Right ventricle myocardium inferior (tissue), 1 donor: Measurements from ENCODE around the gene TMEM198. TPM values are rescaled to one million over a fixed set of nuclear protein-coding genes. Genes with fewer than 3 reads are reported as not detected.
A peak's percentile ranks its signal among the peaks of the same experiment; 100 is the strongest.

ENCODE experiments used
- ATAC-seq: fragments of 200-7000 bp; cut with Tn5 transposase; one replicate; pipeline ENCODE4 v1.9.1; 2020; ENCODE audit warnings: mild to moderate bottlenecking, moderate library complexity
- DNase-seq: peaks from one replicate; pipeline ENCODE4 v3.0.0; 2021; ENCODE audit errors: missing footprints
- intact Hi-C: fragments of 100-400 bp; cut with DNase I; formaldehyde crosslinking; loops from one replicate; pipeline ENCODE4 v1.11.0; 2022
- total RNA-seq: library from RNA; stranded (reverse); fragmentation: NEBNext Ultra II Directional; extraction: Animal tissue kit (Norgen Biotek cat#: 25700); gene quantifications from one replicate; pipeline ENCODE4 v1.2.1, GENCODE V29; 2021
- donor health status: DM: no; HTN: yes; CAD: no; lungs with severe emphysema.

Gene TMEM198
- total RNA-seq, 1 donor from 2014 or later: 2.7 TPM

GRCh38 chr2:219538504-219538951 is 5.3 kb upstream of the TMEM198 start:
- DNase-seq: no peak
- intact Hi-C loops: no loop called here
- no peak for ATAC-seq

- intact Hi-C loops: no loop called here
- ATAC-seq (no peak), DNase-seq (no peak)
Observed at GRCh38 chr2:219538956-219539788, 4.7 kb upstream of the TMEM198 start.

GRCh38 chr2:219539926-219540678 is 3.7 kb upstream of the TMEM198 start:
- intact Hi-C loops: loop anchor here (2.0 kb wide), 1 partner anchor 187 kb away; no protein-coding TSS in a partner anchor
- DNase-seq (no peak), ATAC-seq (no peak)

GRCh38 chr2:219540784-219541504 is 2.9 kb upstream of the TMEM198 start:
- ATAC-seq (no peak), DNase-seq (no peak)
- intact Hi-C loops: loop anchor here (1.0 to 2.0 kb wide), 2 partner anchors 148 to 186 kb away; no protein-coding TSS in a partner anchor

GRCh38 chr2:219541611-219542180 is 2.1 kb upstream of the TMEM198 start:
- intact Hi-C loops: loop anchor here (1.0 to 2.0 kb wide), 2 partner anchors 148 to 185 kb away; no protein-coding TSS in a partner anchor
- DNase-seq (peak; percentile 90), ATAC-seq (no peak)

- intact Hi-C loops: loop anchor here (1.0 kb wide), 1 partner anchor 99 kb away; no protein-coding TSS in a partner anchor
- DNase-seq: peak; percentile 80
Observed at GRCh38 chr2:219542931-219543595, 765 bp upstream of the TMEM198 start.

GRCh38 chr2:219544567-219544966 is 739 bp downstream of the TMEM198 start:
- DNase-seq (no peak), ATAC-seq (no peak)
- intact Hi-C loops: no loop called here

More at GRCh38 chr2:219542931-219543595, 765 bp upstream of the TMEM198 start:
- peak; percentile 30 for ATAC-seq

- ATAC-seq (no peak), DNase-seq (no peak)
- intact Hi-C loops: no loop called here
Observed at GRCh38 chr2:219545295-219545942, 1.6 kb downstream of the TMEM198 start.

- intact Hi-C loops: no loop called here
- DNase-seq (no peak), ATAC-seq (no peak)
Observed at GRCh38 chr2:219545943-219546352, 2.1 kb downstream of the TMEM198 start.

- intact Hi-C loops: no loop called here
- ATAC-seq: no peak
- no peak for DNase-seq
Observed at GRCh38 chr2:219547621-219548020, 3.8 kb downstream of the TMEM198 start.

GRCh38 chr2:219548990-219549389 is 5.2 kb downstream of the TMEM198 start:
- DNase-seq (no peak), ATAC-seq (no peak)
- intact Hi-C loops: no loop called here

- intact Hi-C loops: no loop called here
- ATAC-seq (no peak), DNase-seq (no peak)
Observed at GRCh38 chr2:219549619-219550018, 5.8 kb downstream of the TMEM198 start.

GRCh38 chr2:219551441-219552381 is 7.9 kb downstream of the TMEM198 start:
- DNase-seq (no peak), ATAC-seq (no peak)
- intact Hi-C loops: no loop called here

- DNase-seq (peak; percentile 90), ATAC-seq (peak; percentile 93)
- intact Hi-C loops: no loop called here
Observed at GRCh38 chr2:219552382-219553167, 8.7 kb downstream of the TMEM198 start.

GRCh38 chr2:219553168-219553417 is 9.3 kb downstream of the TMEM198 start:
- DNase-seq (no peak), ATAC-seq (no peak)
- intact Hi-C loops: no loop called here

GRCh38 chr2:219553463-219553963 is 9.7 kb downstream of the TMEM198 start:
- intact Hi-C loops: no loop called here
- ATAC-seq: no peak
- DNase-seq: no peak
